GM12873 (cell line): ENCODE measurements around the gene VIM.
A peak's percentile ranks its signal among the peaks of the same experiment; 100 is the strongest.

Experiments used
- TF ChIP-seq, protein P1 (sequence below): IDR thresholded peaks from 2 replicates; pipeline ENCODE4 v1.5.1; 2012; ENCODE audit warnings: low read depth, mild to moderate bottlenecking, moderate library complexity, low read length, control low read depth; ENCODE audit not compliant: insufficient read depth; ENCODE audit errors: missing control alignments

VIM gene

DNA sequence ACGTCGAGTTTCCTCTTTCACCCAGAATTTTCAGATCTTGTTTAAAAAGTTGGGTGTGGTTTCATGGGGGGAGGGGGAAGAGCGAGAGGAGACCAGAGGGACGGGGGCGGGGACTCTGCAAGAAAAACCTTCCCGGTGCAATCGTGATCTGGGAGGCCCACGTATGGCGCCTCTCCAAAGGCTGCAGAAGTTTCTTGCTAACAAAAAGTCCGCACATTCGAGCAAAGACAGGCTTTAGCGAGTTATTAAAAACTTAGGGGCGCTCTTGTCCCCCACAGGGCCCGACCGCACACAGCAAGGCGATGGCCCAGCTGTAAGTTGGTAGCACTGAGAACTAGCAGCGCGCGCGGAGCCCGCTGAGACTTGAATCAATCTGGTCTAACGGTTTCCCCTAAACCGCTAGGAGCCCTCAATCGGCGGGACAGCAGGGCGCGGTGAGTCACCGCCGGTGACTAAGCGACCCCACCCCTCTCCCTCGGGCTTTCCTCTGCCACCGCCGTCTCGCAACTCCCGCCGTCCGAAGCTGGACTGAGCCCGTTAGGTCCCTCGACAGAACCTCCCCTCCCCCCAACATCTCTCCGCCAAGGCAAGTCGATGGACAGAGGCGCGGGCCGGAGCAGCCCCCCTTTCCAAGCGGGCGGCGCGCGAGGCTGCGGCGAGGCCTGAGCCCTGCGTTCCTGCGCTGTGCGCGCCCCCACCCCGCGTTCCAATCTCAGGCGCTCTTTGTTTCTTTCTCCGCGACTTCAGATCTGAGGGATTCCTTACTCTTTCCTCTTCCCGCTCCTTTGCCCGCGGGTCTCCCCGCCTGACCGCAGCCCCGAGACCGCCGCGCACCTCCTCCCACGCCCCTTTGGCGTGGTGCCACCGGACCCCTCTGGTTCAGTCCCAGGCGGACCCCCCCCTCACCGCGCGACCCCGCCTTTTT, at the start of gene VIM:
TSS of gene VIM (plus strand) at position 151 of the 925 bp plus-strand sequence. CDS start 1,182 bp downstream, outside the sequence.
- TF ChIP-seq, protein P1, sequence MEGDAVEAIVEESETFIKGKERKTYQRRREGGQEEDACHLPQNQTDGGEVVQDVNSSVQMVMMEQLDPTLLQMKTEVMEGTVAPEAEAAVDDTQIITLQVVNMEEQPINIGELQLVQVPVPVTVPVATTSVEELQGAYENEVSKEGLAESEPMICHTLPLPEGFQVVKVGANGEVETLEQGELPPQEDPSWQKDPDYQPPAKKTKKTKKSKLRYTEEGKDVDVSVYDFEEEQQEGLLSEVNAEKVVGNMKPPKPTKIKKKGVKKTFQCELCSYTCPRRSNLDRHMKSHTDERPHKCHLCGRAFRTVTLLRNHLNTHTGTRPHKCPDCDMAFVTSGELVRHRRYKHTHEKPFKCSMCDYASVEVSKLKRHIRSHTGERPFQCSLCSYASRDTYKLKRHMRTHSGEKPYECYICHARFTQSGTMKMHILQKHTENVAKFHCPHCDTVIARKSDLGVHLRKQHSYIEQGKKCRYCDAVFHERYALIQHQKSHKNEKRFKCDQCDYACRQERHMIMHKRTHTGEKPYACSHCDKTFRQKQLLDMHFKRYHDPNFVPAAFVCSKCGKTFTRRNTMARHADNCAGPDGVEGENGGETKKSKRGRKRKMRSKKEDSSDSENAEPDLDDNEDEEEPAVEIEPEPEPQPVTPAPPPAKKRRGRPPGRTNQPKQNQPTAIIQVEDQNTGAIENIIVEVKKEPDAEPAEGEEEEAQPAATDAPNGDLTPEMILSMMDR: no peak

DNA sequence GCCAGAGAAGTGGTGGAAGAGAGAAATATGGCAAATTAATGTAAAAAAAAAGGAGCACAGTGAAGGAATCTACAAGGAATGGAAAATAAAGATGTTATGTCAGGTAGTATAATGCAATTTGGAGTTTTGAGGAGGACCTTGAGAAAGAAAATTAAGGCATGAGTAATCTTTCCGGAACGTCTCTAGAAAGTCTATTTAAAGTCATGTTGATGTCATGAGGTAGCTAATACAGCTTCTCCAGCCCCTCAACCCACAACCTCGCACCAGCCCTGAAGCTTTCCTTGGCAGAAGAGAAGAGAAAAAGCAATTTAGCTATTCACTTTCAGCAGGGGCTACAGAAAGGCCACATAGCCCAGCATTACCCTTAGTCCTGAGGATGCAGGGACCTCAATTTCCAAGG, 49.0 kb upstream of the VIM start:
- TF ChIP-seq, protein P1: no peak

GRCh38 chr10:17181110-17181509, 46.9 kb upstream of the VIM start:
- TF ChIP-seq, protein P1: no peak

DNA sequence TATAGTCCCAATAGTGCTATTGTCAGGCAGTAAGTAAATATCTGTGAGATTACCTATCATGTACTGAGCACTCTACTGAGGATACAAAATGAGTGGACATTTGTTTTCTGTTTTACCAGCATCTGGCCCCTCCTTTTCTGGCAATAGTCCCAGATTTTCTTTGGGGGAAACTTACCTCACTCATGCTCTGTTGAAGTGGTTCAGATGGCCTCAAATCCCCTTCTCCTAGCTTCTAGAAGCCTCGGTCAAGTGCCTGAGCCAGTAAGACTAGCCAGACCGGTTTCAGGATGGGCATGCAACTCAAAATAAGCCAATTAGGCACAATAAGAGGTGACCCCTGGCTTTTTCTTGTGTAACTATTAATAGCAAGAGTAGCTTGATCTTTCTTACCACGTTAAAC, 46.3 kb upstream of the VIM start:
- TF ChIP-seq, protein P1: no peak

- TF ChIP-seq, protein P1: peak; percentile 24
Measured at GRCh38 chr10:17183110-17183509, 44.9 kb upstream of the VIM start.

DNA sequence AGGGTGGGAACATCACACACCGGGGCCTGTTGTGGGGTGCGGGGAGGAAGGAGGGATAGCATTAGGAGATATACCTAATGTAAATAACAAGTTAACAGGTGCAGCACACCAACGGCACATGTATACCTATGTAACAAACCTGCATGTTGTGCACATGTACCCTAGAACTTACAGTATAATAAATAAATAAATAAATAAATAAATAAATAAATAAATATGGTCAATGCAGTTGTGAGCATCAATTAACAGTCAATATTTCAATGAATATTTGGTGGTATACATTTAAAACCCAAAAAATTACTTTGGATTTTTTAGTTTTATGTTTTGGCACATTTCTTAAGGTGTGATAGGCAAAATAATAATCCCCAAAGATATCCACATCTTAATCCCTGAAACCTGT, 42.2 kb upstream of the VIM start:
- TF ChIP-seq, protein P1: no peak

DNA sequence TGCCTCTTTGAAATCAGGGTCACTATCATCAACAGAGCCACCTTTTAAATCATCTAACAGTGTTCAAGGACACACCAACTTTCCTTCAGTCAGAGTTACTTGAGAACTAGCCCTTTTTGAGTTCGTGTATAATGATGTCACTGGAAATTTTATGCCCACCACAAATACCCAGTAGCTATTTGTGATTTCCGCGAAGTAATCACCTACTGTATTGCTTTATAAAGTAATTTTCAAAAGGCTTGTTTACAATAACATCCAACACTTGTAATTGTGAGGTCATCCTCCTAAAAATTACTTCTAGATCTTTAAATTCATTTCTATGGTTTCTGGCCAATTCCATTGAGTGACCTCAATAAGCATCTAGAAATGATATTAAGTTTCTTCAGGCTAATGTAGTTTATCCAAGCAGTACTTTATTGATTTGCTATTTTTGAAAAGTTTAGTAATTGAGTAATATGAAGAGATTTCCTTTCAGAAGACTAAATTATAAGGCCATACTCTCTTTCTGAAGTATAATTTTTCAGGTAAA, 39.3 kb upstream of the VIM start:
- TF ChIP-seq, protein P1: no peak
